Hematopoietic multipotent progenitor cell treated with erythropoietin and hydrocortisone succinate and interleukin-3 and kit ligand, for 15 days (in vitro differentiated cells): Measurements from ENCODE around the gene KCNJ3.

Experiments used
- DNase-seq: peaks from one replicate; pipeline ENCODE4 v3.0.0-alpha.2; 2015; ENCODE audit warnings: low spot score

The KCNJ3 gene

DNA sequence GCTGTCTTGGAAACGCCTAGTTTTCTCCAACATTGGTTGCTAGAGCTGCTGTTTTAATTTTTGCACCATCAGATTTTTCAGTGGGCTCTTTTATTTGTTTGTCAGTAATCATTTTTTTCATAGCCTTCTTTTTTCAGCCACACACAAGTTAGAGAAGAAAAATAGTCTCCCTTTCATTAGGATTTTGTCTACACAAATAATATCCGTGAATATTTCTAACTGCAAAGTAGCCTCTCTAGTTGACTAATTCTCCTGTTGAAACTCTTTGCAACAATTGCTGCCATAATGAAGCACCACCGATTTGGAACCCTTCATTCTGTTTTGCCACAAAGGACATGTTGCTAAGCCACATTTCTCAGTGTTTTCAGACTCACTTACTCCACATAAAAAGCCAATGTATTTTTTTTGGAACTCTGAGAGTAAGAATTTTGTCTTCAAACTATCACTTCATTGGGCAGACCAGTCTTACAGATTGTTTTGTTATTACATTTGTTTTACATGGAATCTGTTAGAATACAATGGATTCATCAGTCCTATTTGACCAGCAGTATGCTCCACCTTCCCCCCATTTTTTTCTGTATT, 9.6 kb downstream of the KCNJ3 start:
- no peak for DNase-seq

DNA sequence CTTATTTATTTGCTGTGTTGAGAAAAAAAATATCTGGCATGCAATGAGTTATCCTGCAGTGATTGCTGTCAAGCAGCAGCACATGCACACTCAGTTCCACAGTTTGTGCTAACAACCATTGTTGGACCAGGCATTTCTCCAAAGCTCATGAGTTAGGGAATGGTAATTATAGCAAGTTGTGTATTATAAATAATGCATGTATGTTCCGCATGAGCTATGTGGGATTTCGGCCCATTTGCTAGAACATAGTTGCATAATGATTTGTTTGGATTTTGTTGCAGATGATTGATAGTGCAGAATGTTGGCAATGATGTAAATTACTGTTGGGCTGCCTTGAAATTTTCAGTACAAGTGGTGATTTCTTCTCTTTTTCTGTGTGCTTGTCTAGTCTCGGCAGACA, 10.7 kb downstream of the KCNJ3 start:
- DNase-seq: no peak

DNA sequence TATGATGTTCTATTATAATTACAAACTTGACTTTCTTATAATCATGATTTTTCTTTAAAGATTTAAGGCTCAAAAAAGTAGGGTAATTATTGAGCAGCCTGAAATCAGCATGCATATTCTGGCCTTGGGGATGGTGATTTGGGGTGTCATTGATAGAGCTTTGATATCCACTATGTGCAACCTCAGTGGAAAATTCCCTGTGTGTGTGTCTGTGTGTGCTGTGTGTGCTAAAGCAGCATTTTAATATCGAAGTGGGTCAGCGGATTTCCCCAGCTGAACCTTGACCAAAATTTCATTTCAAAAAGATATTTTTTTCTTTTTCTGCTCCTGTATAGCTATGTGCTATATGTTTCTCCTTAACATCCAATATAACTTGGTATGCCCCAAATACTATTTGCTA, 11.6 kb downstream of the KCNJ3 start:
- DNase-seq: no peak

DNA sequence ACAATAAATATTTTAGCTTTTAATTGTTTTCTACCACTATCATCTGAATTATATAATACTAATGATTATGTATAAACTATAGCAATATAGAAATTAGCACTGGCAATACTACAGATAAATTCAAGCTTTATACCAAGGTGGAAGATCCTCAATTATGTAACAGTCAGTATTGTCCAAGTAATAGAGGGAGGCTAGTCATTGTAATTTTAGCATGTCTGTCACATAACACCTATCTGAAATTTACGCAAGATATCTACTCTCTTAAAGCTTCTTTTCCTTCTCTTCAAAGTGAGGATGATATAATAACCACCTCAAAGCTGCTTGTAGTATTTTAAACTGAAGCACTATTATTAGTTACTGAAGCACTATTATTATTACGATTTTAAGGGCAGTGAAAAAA, 12.2 kb downstream of the KCNJ3 start:
- no peak for DNase-seq

DNA sequence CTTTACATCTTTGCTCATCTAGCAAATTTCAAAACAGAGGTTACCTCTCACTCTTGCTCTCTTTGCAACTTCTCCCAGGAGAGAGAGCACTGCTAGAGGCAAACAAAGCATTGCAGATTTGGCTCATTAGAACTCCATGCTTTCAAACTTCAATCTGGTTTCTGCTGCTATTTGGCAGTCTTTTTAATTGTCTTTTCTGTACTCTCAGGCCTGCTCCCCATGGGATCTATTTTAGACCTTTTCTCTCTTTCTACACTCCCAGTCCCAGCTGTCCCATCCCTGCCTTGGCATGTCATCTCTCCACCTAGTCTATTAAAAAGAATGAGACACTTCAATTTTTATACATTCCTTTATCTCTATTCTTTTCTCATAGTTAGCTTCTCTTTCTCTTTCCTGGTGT, 15.2 kb downstream of the KCNJ3 start:
- DNase-seq: no peak

DNA sequence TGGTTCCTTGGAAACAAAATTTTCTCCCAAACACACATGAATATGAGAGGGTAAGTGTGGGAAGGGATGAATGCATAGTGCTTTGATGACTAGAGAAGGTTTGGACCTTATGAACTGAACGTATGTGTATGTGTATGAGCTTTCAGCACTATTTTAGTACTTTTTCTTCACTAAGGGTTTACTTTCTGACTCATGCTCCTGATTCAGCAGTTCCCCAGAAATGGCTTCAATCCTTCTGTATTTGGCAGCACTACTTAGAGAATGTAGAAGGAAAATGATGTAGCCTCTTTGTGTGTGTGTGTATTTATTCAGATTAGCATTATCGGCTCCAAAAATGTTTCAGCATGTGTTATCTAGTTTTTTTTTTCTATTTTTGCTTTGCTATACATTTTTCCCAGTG, 22.2 kb downstream of the KCNJ3 start:
- DNase-seq: no peak

DNA sequence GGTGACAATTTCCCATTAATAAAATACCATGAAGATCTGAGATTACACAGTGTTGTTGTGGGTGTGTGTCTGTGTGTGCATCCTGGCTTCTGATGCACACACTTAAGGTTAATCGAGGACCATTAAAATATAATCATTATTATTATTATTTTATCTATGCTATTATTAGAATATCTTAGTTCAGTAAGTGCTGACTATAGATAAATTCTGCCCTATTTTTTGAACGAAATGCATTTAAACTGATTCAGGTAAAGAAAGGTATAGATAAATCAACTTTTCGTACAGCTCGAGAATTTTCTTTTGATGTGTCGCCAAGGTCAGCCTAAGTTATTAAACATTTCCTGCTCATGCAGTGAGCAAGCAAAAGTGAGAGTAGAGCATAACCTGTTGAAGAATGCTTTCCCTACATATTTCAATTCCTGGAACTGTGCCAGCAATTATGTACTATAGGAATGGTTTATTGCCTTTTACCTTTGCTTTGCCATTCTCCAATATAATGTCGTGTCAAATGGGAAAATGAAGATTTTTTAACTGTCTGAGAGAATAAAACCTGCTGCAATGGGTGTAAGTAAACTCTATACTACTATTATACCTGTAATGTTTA, 25.8 kb downstream of the KCNJ3 start:
- DNase-seq: no peak

DNA sequence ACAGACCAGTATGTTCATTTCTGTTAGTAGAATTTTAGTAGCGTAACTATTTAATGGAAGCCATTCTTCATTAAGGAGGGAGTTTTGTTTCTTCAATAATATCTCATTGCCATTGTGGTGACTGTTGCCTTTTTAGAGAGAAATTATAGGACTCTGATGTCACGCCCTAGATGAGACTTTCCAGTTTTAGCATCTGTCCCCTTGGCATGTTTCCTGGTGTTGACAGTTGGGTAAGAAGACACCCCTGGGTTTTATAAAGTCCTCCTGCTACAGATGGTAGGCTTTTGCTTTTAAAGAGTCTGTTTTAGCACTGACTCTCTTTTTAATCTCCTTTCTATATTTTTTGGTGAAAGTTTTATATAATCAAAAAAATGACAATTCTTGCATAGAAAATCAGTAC, 41.9 kb downstream of the KCNJ3 start:
- DNase-seq: no peak

DNA sequence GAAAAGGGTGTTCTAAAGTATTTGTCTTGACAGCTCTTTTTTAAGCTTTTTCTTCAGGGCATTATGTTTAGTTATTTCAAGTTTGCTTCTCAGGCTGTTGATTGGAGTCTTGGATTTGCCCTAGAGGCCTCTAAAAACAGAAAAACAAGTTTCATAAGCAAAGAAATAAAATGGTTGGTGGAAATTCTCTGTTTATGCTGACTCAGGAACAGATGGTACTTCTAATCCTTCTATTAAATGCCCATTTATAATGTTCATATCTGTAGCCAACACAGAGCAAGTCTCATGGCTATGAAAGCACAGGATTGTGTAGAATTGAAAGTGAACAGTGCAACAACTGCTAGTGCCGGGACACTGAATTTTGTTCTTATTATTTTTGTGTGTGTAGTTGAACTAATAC, 60.4 kb downstream of the KCNJ3 start:
- DNase-seq: no peak

DNA sequence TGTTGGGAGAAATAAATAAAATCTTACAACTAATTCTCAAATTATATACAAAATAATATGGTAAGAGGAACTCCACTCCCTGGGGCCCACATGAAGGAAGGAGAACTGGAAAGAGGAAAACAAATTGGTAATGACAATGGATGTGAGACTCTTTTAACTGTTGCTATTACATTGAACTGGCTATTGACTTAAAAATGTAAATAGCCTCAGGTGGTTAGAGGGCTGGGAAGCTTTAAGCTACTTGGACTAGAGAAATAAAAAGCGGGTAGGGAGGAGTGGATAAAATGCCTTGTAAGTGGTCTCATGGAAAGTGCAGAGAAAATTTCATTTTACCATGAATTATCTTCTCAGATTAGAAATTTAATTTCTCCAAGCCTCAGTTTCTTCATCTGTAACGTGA, 64.1 kb downstream of the KCNJ3 start:
- DNase-seq: no peak

DNA sequence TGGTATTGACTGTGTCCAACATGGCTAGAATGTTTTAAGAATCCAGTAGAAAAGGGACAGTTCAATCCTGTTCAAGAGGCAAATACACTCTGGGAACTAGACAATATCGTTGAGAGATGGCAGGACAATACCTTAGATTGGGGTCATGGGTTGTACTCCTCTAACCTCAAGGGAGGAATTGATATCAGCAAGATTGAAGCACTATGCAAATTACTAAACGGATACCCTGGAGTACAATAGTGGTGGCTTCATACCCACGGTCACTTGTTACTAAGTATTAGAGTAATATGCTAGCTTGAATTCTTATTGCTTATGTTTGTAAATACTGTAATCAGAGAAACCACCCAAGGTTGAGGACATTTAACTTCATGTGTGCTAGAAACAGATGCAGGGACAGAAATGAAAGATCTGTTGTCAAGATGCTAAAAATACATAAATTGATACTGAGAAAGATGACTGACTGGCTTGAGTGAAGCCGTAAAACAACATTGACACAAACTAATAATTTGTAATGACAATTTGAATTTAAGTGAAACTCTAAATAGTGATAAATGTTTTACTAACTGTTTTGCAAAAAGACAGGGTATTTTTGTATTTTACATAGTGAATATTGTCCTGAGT, 73.3 kb downstream of the KCNJ3 start:
- no peak for DNase-seq

DNA sequence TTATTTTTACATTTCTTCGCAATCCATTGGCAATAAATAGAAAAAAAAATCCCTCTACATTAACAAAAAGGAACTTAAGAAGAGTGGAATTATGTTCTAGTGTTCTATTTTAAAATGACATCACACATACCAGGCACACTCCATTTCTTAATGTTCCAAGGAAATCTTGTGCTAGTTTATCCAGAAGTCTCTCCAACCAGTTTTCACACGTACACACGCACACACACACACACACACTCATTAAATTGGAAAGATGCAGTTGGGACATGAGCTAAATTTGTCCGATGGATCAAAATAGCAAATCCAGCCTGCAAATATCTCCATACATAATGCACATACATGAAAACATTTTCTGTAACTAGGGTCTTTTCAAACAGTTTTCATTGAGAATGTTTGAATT, 78.3 kb downstream of the KCNJ3 start:
- DNase-seq: no peak

DNA sequence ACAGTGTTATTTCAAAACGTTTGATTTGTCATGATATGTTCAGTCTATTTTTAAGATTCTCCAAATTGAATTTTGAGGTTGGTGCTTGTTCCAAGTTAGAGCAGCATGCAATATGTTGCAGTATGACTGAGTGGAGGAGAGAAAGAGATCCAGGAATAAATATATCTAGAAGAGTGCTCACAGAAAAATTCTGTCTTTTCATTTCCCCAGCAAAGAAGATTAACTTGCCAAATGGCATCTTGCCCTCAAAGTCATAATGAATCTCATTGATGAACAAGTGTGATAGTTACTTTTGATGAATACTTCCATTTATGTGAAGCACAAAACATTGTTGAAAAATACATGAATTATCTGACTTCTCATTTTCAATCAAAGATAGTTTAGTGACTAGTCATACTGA, 95.9 kb downstream of the KCNJ3 start:
- no peak for DNase-seq

DNA sequence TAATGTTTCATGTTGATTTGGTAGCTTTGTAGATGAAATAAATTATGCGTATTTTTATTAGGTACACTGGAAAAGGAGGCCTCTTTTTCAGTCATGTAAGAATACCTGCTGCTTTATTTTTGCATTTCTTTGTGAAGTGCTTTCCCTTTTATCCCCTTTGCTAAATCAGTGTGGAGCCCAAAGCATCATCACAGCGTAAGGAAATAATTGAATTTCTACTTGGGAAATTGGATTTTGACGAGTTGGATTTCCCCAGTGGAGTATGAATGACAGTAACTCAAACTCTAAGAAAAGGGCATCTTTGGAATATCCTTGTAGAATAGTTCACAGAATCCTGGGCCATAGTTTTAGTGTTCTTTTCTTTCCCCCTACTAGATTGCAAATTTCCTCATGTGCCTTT, 97.2 kb downstream of the KCNJ3 start:
- DNase-seq: no peak

DNA sequence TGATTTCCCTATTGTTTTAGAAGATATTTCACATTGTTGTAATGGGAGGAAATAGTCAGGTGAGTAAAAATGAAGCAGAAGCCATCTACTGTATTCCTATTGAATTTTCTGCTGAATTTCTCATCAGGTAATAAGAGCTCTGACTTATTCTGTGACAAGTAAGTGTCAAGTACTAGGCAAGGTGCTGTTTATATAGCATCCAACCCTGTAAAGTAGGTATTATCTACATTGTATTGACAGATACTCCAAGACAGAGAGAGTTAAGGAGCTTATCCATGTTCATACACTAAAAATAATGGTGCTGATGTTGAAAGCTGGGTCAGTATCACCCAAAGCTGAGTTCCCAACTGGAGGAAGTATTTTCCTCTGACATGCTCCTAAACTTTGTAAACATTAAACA, 106.0 kb downstream of the KCNJ3 start:
- DNase-seq: no peak

DNA sequence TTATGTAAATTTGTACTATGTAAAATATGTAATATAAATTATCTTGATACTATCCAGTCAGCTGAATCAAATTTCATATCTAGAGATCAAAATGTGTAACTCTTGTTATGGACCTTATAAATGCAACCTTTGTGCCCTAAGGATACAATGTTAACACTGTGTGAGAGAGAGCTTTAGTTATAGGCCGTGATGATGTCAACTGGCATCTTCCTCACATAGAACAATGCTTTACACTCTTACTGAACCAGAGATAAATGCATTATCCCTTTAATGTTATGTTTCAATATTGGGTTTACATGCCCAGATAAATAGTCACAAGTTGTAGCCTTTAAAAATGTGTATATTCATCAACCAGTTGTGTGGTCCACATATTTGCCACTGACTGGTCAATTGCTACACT, 115.1 kb downstream of the KCNJ3 start:
- no peak for DNase-seq

DNA sequence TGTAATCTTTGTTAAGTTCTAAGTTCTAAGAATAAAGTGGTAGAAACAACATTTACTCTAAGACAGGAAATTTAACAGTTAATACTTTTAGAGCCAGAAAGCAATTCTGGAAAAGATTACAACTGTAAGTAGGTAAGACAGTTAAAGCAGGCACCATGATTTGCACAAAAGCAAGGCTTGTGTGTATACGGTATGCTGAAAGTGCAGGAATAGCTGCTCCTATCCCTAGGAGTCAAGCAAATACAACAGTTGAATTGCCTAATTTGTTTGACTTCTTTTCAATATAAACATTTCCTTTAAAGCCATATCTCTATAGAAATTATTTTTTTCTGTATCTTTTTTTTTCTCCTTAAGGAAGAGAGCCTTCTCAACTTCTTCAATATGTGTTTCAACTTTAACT, 116.4 kb downstream of the KCNJ3 start:
- no peak for DNase-seq

DNA sequence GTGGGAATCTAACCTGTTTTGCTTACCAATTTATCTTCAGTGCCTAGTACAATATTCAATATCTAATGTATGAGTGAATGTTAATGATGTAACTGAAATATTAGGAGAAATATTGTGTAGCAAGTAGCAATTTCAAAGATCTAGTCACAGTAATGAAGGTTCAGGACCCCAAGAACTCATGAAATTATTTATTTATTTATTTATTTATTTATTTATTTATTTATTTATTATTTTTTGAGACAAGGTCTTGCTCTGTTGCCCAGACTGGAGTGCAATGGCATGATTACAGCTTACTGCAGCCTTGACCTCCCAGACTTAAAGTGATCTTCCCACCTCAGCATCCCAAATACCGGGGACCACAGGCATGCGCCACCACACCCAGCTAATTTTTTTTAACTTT, 126.9 kb downstream of the KCNJ3 start:
- DNase-seq: no peak

DNA sequence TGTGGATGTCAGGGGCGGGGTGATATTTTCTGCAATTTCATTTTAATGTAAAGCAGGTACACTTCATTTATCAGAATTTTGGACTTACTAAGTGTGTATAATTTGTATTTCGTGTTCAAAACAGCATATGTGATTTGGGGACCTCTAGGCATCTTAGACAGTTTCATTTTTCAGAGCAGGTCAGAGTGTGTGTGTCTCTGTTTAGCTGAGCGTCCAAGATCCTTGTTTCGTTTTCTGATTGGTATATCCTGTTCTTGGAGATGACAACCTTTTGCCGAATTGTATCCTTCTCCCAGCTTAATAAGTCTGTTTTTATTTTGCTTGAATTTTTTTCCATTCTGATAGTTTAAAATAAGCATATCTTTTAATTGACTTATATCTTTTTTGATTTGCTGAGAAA, 128.3 kb downstream of the KCNJ3 start:
- DNase-seq: no peak

DNA sequence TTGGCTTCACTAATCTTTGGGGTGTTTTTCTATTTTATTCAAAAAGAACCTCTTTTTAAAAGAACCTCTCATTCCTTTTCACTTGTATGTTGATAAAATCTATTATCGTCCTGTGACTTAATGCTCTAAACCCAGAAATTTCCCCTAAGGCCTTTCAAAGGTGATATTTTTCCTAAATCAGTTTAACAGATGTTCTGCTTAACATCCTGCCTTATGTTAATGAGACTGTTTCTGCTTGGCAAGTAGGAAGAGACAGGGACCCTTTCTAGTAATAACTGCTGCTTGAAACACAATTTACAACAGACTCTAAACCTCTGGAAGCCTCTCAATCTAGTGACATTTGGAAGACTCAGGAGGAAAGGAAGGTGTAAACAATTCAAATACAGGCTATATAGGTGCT, 128.8 kb downstream of the KCNJ3 start:
- no peak for DNase-seq

DNA sequence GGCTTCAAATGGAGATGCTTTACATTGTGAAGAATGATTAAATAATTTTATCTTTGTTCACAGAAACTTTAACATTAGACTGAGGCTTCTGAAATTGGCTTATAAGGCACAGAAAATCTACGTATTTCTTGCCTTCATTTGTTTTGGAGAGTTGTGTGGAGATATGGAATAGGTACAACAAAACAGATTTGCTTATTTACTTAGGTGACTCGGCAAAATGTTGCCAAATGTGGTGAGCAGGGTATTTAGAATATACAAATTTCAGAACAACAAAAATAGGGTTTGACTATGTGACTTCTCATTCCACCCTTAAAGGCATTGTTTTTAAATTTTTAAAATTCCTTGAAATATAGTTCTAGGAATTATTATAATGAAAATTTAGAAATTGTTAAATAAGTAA, 134.2 kb downstream of the KCNJ3 start:
- no peak for DNase-seq

DNA sequence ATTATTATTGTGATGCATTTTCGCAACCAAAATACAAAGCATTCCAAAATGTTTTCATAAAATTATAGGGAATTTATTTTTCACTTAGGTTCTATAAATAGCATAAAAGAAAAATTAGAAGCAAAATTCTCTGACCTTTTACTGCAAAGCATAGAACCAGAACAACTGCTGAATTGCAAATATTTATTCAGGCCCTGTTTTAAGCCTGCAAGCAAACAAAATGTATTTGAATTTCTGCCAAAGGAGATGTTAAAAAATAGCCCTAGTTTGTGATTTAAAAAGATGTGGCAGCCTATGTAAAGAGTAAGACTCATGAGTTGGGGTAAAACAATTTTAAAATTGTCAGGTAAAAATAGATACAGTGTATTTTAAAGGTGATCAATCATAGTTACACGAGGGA, 138.1 kb downstream of the KCNJ3 start:
- DNase-seq: no peak

DNA sequence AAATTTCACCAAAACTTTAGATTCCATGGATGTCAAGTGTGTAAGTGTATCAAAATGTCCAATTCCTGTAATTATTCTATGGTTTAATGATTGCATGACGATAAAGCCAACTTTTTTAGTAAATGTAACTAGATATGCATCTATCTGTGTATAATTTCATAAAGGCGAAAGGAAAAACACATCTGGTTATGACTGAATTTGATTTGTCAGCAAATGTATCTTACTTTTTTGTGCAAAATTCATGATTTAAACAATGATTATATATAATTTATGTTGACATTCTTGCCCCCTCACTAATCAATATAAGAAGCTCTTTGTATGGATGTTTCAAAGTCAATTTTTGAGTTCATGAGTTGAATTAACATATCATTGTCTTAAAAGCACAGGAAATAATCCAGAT, 138.5 kb downstream of the KCNJ3 start:
- no peak for DNase-seq

DNA sequence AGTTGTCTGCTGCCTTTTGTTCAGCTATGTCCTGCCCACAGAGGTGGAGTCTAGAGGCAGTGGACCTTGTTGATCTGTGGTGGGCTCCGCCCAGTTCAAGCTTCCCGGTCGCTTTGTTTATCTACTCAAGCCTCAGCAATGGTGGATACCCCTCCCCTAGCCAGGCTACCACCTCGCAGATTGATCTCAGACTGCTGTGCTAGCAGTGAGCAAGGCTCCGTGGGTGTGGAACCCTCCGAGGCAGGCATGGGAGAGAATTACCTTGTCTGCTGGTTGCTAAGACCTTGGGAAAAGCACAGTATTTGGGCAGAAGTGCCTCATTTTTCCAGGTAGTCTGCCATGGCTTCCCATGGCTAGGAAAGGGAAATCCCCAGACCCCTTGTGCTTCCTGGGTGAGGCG, 146.0 kb downstream of the KCNJ3 start:
- DNase-seq: no peak
